ENCODE data around the gene RALGAPA2. TPM values are rescaled to one million over a fixed set of nuclear protein-coding genes. Genes with fewer than 3 reads are reported as not detected.

RALGAPA2 gene
- 10 to 100 TPM; 20.1 to 27.7 (median 23.0) TPM for total RNA-seq

DNA sequence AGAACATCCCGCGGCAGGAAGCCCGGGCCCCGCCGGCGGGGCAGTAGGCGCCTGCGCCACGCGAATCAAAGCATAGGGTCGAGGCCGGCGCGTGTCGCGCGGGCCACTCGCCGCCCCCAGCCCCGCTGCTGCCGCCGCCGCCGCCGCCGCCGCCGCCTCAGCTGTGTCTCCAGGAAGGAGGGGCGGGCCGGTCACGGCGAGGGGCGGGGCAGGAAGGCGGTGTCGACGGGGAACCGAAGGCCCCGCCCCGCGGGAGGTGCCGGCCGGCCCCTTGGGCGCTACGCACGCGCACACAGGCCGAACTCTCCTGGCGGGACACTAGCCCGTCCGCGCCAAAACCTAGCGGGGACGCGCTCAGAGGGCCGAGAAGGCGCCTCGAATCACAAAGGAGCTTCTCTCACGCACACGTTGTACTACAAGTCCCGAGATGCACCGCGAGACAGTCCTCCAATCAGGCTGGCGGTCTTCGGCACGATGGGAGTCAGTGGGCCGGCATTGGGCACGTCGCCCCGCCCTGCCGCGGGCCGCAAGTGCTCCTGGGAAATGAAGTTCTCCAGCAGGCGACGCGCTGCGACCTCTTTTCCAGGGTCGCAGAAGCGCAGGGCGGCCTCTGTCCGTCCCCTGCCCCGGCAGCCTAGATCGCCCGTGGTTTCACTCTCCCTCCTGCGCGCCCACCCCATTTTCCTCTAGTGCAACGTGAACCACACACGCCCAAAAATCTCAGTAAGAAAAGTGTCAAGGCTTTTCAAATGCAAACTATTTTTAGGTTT lies at the start of gene RALGAPA2:
RALGAPA2 (minus strand) TSS at position 171 of the 770 bp plus-strand sequence; CDS start at position 7, 164 bp downstream.
- TF ChIP-seq EP300 (IDR thresholded peaks at IDR 0.05) (no peak), POLR2AphosphoS5 (IDR thresholded peaks at IDR 0.05) (peak; percentile 54 to 92)
- TF ChIP-seq, protein P1, sequence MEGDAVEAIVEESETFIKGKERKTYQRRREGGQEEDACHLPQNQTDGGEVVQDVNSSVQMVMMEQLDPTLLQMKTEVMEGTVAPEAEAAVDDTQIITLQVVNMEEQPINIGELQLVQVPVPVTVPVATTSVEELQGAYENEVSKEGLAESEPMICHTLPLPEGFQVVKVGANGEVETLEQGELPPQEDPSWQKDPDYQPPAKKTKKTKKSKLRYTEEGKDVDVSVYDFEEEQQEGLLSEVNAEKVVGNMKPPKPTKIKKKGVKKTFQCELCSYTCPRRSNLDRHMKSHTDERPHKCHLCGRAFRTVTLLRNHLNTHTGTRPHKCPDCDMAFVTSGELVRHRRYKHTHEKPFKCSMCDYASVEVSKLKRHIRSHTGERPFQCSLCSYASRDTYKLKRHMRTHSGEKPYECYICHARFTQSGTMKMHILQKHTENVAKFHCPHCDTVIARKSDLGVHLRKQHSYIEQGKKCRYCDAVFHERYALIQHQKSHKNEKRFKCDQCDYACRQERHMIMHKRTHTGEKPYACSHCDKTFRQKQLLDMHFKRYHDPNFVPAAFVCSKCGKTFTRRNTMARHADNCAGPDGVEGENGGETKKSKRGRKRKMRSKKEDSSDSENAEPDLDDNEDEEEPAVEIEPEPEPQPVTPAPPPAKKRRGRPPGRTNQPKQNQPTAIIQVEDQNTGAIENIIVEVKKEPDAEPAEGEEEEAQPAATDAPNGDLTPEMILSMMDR (IDR thresholded peaks at IDR 0.05), result peak; percentile 9 to 28 (median 18)
- Histone ChIP-seq H3K27me3 (no peaks in the 10 kb centered on the region), H3K36me3 (no peaks in the 10 kb centered on the region), H3K9me3 (no peaks in the 10 kb centered on the region), H3K4me3 (peak within 1 kb of the TSS; percentile 86 to 98 (median 97)), H3K27ac (replicated peaks in 1 of 4) (peak within 1 kb of the TSS; percentile 89 to 95 (median 92)), H3K4me1 (peaks cover 18 to 36% (median 29%) of the 10 kb centered on the region in 4 donors)
- peak; percentile 99 for DNase-seq (ENCODE audit: extremely low spot score)
- under 1% methylated on average over 23 of the region's 87 CpGs for WGBS
- intact Hi-C loops (cut with DNase I), result no loop called here

DNA sequence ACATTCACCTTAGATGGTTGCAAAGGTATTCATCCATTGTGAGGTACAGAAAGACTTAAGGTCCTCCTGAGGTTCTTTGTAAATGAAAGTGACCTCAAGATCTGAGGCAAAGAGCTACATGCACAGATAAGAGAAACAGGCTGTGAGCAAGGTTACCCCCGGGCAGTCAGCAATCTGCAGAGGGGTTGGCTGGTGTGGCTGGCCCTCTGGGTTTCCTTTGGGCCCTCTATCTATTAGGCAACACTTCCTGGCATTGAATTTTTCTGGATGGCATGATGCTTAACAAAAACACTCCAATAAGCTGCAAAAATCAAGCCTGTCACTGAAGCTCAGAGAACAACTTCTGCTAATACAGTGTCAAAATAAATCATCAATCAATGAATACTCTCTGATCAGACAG lies 48.9 kb upstream of the RALGAPA2 start:
- peak overlapping the region in 1 of 4 donors; percentile 2 for H3K27ac ChIP-seq (replicated peaks in 1 of 4)
- no peak overlapping the region for H3K4me3 ChIP-seq
- H3K27me3 ChIP-seq, result peaks cover 0 to 15% (median 0%) of the 10 kb centered on the region in 4 donors
- DNase-seq (ENCODE audit: extremely low spot score), result no peak
- H3K9me3 ChIP-seq, result no peaks in the 10 kb centered on the region
- TF ChIP-seq POLR2A (IDR thresholded peaks at IDR 0.05; ENCODE audit: low read depth) (no peak), EP300 (IDR thresholded peaks at IDR 0.05) (no peak), POLR2AphosphoS5 (IDR thresholded peaks at IDR 0.05) (peak in 1 of 2 donors; percentile 20)
- TF ChIP-seq, protein P1 (IDR thresholded peaks at IDR 0.05), result no peak
- peaks cover 0 to 14% (median 0%) of the 10 kb centered on the region in 4 donors for H3K4me1 ChIP-seq
- no peaks in the 10 kb centered on the region for H3K36me3 ChIP-seq
- intact Hi-C loops (cut with DNase I), result no loop called here
- 54% methylated on average over 1 of the region's 1 CpG for WGBS

DNA sequence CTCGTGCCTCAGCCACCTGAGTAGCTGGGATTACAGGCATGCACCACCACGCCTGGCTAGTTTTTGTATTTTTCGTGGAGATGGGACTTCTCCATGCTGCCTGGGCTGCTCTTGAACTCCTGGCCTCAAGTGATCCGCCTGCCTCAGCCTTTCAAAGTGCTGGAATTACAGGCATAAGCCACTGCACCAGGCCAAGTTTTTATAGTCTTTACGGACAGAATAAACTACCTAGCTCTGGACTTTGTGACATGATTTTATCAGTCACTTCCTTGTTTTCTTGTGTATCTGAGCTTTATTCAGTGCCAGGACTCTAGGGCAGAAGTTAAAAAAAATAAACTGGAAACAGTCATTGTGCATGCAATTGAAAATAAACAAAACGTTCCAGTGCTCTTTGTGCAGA lies 46.7 kb upstream of the RALGAPA2 start:
- no peak overlapping the region for H3K4me3 ChIP-seq
- H3K27ac ChIP-seq (replicated peaks in 1 of 4), result peak overlapping the region; percentile 10 to 65 (median 30)
- 58% methylated on average over 6 of the region's 6 CpGs for WGBS
- intact Hi-C loops (cut with DNase I), result no loop called here
- H3K27me3 ChIP-seq, result peaks cover 0 to 15% (median 0%) of the 10 kb centered on the region in 4 donors
- no peak for TF ChIP-seq POLR2A (IDR thresholded peaks at IDR 0.05; ENCODE audit: low read depth)
- TF ChIP-seq POLR2AphosphoS5 (IDR thresholded peaks at IDR 0.05), result no peak
- TF ChIP-seq, protein P1 (IDR thresholded peaks at IDR 0.05), result no peak
- DNase-seq (ENCODE audit: extremely low spot score), result no peak
- no peaks in the 10 kb centered on the region for H3K9me3 ChIP-seq
- no peaks in the 10 kb centered on the region for H3K36me3 ChIP-seq
- peaks cover 0 to 8% (median 0%) of the 10 kb centered on the region in 4 donors for H3K4me1 ChIP-seq

DNA sequence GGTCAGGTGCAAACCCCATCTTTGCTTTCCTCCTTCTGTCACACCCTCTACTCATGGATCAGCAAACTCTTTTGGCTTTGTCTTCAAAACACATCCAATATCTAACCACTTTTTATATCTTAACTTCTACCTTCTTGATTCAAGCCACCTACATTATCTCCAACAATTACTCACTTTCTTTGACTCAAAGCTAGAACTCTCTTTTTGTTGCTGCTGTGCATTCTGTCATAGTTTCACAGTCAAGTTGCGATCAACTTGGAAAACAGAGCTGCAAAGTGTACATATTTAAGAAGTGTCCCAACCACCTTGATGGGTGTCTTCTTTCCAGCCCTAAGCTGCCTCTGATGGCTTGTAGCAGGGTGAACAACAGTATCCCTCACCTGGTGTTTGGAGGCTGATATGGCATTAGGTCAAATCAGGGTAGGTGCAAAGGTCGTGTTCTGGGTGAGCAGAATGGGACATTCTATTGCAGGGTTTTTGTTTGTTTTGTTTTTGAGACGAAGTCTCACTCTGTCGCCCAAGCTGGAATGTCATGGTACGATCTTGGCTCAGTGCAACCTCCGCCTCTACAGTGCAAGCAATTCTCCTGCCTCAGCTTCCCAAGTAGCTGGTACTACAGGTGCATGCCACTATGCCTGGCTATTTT lies 43.4 kb upstream of the RALGAPA2 start:
- WGBS, result 86% methylated on average over 6 of the region's 6 CpGs
- peaks cover 0 to 8% (median 0%) of the 10 kb centered on the region in 4 donors for H3K4me1 ChIP-seq
- TF ChIP-seq EP300 (IDR thresholded peaks at IDR 0.05), result no peak
- TF ChIP-seq, protein P1 (IDR thresholded peaks at IDR 0.05), result no peak
- no peak for TF ChIP-seq POLR2A (IDR thresholded peaks at IDR 0.05; ENCODE audit: low read depth)
- TF ChIP-seq POLR2AphosphoS5 (IDR thresholded peaks at IDR 0.05), result no peak
- H3K4me3 ChIP-seq, result no peak overlapping the region
- no peaks in the 10 kb centered on the region for H3K36me3 ChIP-seq
- intact Hi-C loops (cut with DNase I), result no loop called here
- H3K27ac ChIP-seq (replicated peaks in 1 of 4), result no peak overlapping the region
- no peaks in the 10 kb centered on the region for H3K27me3 ChIP-seq
- H3K9me3 ChIP-seq, result no peaks in the 10 kb centered on the region
- DNase-seq (ENCODE audit: extremely low spot score), result peak; percentile 77

Measured in esophagus muscularis mucosa (tissue), 4 donors.